ENCODE results near the gene BIRC7. TPM values are rescaled to one million over a fixed set of nuclear protein-coding genes. Genes with fewer than 3 reads are reported as not detected.

BIRC7 gene
- total RNA-seq, 6 experiments from 2014 or later = not detected

DNA sequence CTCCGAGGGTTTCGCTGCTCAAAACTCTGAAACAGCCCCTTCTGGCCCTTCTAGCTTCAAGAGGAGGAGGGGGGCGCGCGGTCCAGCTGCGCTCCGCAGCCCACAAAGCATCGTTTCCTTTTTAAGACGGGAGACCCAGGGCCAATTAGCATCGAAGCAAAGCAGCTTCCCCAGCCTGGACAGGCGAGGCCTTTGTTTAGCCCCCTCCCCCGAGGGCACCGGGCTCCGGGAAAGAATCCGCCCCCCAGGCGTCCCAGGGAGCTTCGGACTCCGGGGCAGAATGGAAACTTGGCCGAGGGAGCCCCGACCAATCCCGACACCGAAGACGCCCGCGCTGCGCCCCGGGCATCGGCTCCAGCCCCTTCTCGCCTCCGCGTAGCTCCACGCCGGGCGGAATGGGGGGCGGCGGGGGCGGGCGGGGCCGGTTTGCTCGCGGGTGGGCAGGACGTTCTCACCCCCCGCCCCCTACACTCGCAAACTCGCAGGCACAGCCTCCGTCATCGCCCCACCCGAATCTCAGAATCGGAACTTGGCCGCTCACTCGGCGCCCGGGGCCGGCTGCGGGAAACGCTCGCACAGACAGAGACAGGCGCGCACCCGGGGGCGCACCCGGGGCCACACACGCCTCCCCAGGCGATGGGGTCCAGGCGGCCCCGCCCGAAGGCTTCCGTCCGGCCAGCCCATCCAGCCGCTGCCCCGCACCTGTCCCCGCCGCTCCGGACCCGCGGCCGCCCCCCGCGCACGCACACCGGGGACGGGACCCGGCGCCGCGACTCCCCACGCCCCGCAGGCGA, 17.9 kb downstream of the BIRC7 start:
- Histone ChIP-seq H3K4me3 (no peak overlapping the region), H3K27me3 (peaks cover 0 to 9% of the 10 kb centered on the region in 2 donors), H3K36me3 (no peaks in the 10 kb centered on the region), H3K9me3 (no peaks in the 10 kb centered on the region), H3K4me1 (no peaks in the 10 kb centered on the region), H3K27ac (no peak overlapping the region)
- 0% methylated on average over 15 of the region's 89 CpGs for WGBS (ENCODE audit: insufficient coverage, low coverage, low lambda C conversion rate, missing lambda C conversion rate)
- intact Hi-C loops (cut with DNase I) = no loop called here
- DNase-seq = no peak
- ATAC-seq = no peak
- TF ChIP-seq, protein P1, sequence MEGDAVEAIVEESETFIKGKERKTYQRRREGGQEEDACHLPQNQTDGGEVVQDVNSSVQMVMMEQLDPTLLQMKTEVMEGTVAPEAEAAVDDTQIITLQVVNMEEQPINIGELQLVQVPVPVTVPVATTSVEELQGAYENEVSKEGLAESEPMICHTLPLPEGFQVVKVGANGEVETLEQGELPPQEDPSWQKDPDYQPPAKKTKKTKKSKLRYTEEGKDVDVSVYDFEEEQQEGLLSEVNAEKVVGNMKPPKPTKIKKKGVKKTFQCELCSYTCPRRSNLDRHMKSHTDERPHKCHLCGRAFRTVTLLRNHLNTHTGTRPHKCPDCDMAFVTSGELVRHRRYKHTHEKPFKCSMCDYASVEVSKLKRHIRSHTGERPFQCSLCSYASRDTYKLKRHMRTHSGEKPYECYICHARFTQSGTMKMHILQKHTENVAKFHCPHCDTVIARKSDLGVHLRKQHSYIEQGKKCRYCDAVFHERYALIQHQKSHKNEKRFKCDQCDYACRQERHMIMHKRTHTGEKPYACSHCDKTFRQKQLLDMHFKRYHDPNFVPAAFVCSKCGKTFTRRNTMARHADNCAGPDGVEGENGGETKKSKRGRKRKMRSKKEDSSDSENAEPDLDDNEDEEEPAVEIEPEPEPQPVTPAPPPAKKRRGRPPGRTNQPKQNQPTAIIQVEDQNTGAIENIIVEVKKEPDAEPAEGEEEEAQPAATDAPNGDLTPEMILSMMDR (IDR thresholded peaks at IDR 0.05) = no peak
- TF ChIP-seq POLR2A (IDR thresholded peaks at IDR 0.05) = no peak

DNA sequence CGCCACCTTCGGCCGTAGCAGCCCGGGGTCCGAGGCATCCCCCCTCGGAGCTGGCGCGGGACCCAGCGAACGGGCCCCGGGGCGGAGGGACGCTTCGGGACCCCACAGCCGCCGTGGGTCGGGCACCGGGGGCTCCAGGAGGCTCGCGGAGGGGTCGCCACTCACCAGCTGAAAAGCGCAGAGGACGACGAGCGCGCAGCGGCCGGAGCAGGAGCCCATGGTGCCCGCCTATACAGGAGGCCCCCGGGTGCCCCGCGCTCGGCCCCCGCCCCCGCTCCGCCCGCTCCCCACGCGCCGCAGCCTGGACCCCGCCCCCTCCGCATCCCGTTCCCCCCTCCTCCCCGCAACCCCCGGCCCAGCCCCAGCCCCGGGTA, 18.5 kb downstream of the BIRC7 start, which contains the start of gene NKAIN4:
NKAIN4 (minus strand) TSS at position 232 of the 374 bp plus-strand sequence; CDS start at position 219, 13 bp downstream.
- Histone ChIP-seq H3K36me3 (no peaks in the 10 kb centered on the region), H3K27ac (no peak within 1 kb of the TSS), H3K27me3 (peaks cover 0 to 9% of the 10 kb centered on the region in 2 donors), H3K4me3 (no peak within 1 kb of the TSS), H3K4me1 (no peaks in the 10 kb centered on the region), H3K9me3 (no peaks in the 10 kb centered on the region)
- TF ChIP-seq, protein P1 (IDR thresholded peaks at IDR 0.05) = no peak
- TF ChIP-seq POLR2A (IDR thresholded peaks at IDR 0.05) = no peak
- 0% methylated on average over 3 of the region's 46 CpGs for WGBS (ENCODE audit: insufficient coverage, low coverage, low lambda C conversion rate, missing lambda C conversion rate)
- ATAC-seq = no peak
- intact Hi-C loops (cut with DNase I) = no loop called here
- DNase-seq = no peak

DNA sequence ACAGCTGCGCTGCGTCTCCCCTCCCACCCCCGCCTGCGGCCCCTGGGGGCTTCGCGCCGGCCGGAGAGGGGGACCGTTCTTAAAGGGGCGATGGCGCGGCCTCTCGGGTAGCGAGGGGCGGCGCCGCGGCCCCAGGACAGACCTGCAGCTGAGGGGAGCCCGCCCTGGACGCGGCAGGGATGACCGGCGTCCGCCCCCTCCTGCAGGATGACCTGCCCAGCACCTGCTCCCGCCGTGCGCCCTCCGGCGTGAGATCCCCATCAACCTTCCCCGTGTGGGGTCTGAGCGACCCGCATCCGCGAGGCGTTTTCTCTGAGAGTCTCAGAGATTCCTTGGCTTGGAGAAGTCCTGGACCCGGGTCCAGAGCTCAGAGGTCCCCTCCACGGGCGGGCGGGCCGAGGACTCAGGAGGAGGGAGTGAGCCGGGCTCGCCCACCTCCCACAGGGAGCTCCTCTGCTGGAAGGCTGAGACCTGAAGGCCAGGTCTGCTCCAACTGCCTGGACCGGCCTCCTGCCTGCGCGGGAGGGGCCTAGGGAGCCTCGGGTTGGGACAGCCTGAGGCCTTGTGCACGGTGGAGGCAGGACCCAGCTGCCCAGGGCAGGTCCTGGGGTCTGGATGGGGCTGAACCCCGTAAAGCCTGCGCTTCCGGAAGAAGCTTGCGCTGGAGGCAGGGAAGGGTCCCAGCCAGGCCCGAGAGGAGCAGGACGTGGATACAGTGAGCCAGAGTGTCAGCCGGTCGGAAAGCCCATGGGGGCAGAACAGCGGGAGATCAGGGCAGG, 19.1 kb downstream of the BIRC7 start:
- Histone ChIP-seq H3K9me3 (no peaks in the 10 kb centered on the region), H3K27me3 (peaks cover 0 to 9% of the 10 kb centered on the region in 2 donors), H3K4me1 (no peaks in the 10 kb centered on the region), H3K27ac (no peak overlapping the region), H3K36me3 (no peaks in the 10 kb centered on the region), H3K4me3 (no peak overlapping the region)
- WGBS (ENCODE audit: insufficient coverage, low coverage, low lambda C conversion rate, missing lambda C conversion rate) = 0% methylated on average over 3 of the region's 56 CpGs
- ATAC-seq (no peak), DNase-seq (no peak)
- intact Hi-C loops (cut with DNase I) = no loop called here
- no peak for TF ChIP-seq POLR2A (IDR thresholded peaks at IDR 0.05)
- TF ChIP-seq, protein P1 (IDR thresholded peaks at IDR 0.05) = no peak

DNA sequence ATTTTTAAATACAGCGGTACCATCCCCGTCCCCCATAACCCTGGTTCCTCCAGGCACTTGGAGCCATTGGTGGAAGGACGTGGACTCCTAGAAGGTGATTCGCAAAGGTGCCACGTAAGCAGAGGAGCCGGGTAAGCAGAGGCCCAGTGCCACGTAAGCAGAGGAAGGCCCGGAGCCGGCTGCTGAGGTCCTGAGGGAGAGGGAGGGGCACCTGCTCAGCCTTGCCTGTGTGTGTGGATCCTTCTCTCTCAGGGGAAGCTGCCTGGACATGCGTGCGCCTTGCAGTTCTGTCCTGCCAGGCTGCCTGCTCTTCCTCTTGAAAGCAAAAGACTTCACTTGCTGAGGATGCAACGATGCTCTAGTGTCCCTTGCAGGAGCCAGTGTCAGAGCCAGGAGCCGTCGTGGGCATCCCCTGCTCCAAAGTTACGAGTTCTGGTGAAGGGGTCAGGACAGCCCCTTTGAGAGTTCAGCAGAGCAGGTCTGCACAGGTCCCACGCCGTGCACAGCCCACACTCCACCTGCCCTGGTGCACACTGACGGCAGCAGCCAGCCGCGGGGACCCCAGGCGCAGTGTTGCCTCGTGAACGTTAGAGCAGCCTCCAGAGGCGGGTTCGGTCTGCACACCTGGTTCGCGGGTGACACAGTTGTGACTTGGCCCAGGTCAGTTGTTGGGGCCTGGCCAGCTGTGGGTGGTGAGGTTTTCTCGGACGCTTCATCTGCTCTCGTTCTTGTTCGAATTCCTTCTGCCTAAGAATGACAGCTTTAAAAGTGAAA, 20.4 kb downstream of the BIRC7 start:
- H3K27me3 ChIP-seq = peaks cover 0 to 9% of the 10 kb centered on the region in 2 donors
- ATAC-seq (no peak), DNase-seq (no peak)
- intact Hi-C loops (cut with DNase I) = no loop called here
- no peak overlapping the region for H3K4me3 ChIP-seq
- H3K4me1 ChIP-seq = no peaks in the 10 kb centered on the region
- no peaks in the 10 kb centered on the region for H3K9me3 ChIP-seq
- 44% methylated on average over 10 of the region's 31 CpGs for WGBS (ENCODE audit: insufficient coverage, low coverage, low lambda C conversion rate, missing lambda C conversion rate)
- no peak overlapping the region for H3K27ac ChIP-seq
- TF ChIP-seq, protein P1 (IDR thresholded peaks at IDR 0.05) = no peak
- TF ChIP-seq POLR2A (IDR thresholded peaks at IDR 0.05) = no peak
- no peaks in the 10 kb centered on the region for H3K36me3 ChIP-seq

Measured in right lobe of liver (tissue), 6 donors.